Measurements from ENCODE around the gene RHOB.
A peak's percentile ranks its signal among the peaks of the same experiment; 100 is the strongest.

RHOB gene

GRCh38 chr2:20446917-20447436 is at the start of gene RHOB:
Gene RHOB (plus strand): TSS chr2:20447074. CDS start chr2:20447466, 392 bp downstream.
- H3K4me3 ChIP-seq (ENCODE audit: control insufficient read depth, low read depth, low read length) = peak within 1 kb of the TSS; percentile 87
- DNase-seq (ENCODE audit: low read depth) = peak; percentile 97
- TF ChIP-seq CTCF (conservative IDR thresholded peaks at IDR 0.05; ENCODE audit: control insufficient read depth, insufficient read depth, low read depth, low read length) = no peak

GRCh38 chr2:20397811-20398447 is 48.9 kb upstream of the RHOB start:
- no peak overlapping the region for H3K4me3 ChIP-seq (ENCODE audit: control insufficient read depth, low read depth, low read length)
- DNase-seq (ENCODE audit: low read depth) = no peak
- no peak for TF ChIP-seq CTCF (conservative IDR thresholded peaks at IDR 0.05; ENCODE audit: control insufficient read depth, insufficient read depth, low read depth, low read length)

GRCh38 chr2:20398956-20399567 is 47.8 kb upstream of the RHOB start:
- no peak for TF ChIP-seq CTCF (conservative IDR thresholded peaks at IDR 0.05; ENCODE audit: control insufficient read depth, insufficient read depth, low read depth, low read length)
- DNase-seq (ENCODE audit: low read depth) = peak; percentile 69
- H3K4me3 ChIP-seq (ENCODE audit: control insufficient read depth, low read depth, low read length) = no peak overlapping the region

- no peak for TF ChIP-seq CTCF (conservative IDR thresholded peaks at IDR 0.05; ENCODE audit: control insufficient read depth, insufficient read depth, low read depth, low read length)
- no peak for DNase-seq (ENCODE audit: low read depth)
- no peak overlapping the region for H3K4me3 ChIP-seq (ENCODE audit: control insufficient read depth, low read depth, low read length)
Measured at GRCh38 chr2:20400306-20400705, 46.6 kb upstream of the RHOB start.

- TF ChIP-seq CTCF (conservative IDR thresholded peaks at IDR 0.05; ENCODE audit: control insufficient read depth, insufficient read depth, low read depth, low read length) = no peak
- DNase-seq (ENCODE audit: low read depth) = peak; percentile 52
Measured at GRCh38 chr2:20400787-20401488, 45.9 kb upstream of the RHOB start.

GRCh38 chr2:20401489-20401835 is 45.4 kb upstream of the RHOB start:
- no peak overlapping the region for H3K4me3 ChIP-seq (ENCODE audit: control insufficient read depth, low read depth, low read length)
- DNase-seq (ENCODE audit: low read depth) = no peak
- no peak for TF ChIP-seq CTCF (conservative IDR thresholded peaks at IDR 0.05; ENCODE audit: control insufficient read depth, insufficient read depth, low read depth, low read length)

More at GRCh38 chr2:20400787-20401488, 45.9 kb upstream of the RHOB start:
- H3K4me3 ChIP-seq (ENCODE audit: control insufficient read depth, low read depth, low read length) = no peak overlapping the region

All from fibroblast of mammary gland (primary cell).